ENCODE data around the gene URI1.
"Not testable (repeated sequence)": the region's sequence is repeated elsewhere in the genome, so short reads cannot be mapped to it uniquely, and the experiment has no call there.

URI1 gene

GRCh38 chr19:30028118-30028991 is 86.3 kb downstream of the URI1 start:
- no peak for DNase-seq

- DNase-seq: no peak
Observed at GRCh38 chr19:30028992-30029343, 86.9 kb downstream of the URI1 start.

DNA sequence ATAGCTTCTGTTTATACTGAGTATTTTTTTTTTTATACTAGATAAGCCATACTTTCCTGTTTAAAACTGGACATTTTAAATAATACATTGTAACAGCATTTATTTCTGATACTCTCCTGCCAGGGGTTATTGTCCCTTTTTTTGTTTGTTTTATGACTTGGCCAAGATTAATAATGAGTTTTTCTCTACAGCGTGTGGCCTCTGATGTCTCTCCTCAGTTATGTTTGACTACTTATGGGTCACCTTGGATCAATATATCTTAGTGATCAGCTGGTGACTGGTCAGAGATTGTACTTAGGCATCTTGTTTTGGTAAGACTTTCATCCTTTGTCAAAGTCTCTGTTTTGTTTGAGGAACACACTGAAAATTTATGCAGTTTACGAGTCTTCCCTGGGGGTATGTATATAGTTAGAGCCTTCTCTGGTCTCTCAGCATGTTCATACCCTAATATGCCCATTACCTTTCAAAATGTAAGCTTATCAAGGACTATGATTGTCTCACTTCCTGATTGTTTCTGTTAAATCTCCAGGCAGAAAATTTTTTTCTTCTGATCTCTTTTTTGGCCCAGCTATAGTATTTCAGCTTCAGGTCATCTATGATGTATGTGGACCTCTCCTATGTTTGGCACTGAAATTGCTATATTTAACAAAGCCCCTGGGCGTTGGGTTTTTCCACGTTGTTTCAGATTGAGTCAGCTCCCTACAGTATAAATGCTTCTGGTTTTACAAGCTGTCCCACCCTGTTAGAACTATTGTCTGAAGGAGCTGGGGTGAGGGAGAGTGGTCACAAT is 87.9 kb downstream of the URI1 start:
- no peak for DNase-seq

- DNase-seq: no peak
Observed at GRCh38 chr19:30034321-30034720, 92.3 kb downstream of the URI1 start.

- DNase-seq: no peak
Observed at GRCh38 chr19:30036154-30037129, 94.4 kb downstream of the URI1 start.

DNA sequence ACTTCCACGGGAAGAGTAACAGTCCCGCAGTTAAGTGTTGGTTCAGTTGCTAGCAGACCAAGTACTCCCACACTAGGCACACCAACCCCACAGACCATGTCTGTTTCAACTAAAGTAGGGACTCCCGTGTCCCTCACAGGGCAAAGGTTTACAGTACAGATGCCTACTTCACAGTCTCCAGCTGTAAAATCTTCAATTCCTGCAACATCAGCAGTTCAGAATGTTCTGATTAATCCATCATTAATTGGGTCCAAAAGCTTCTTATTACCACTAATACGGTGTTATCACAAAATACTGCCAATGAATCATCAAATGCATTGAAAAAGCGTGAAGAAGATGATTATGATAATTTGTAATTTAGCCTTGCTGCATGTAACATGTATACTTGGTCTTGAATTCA is 95.8 kb downstream of the URI1 start:
- DNase-seq: no peak

GRCh38 chr19:30041931-30042330 is 99.9 kb downstream of the URI1 start:
- not testable (repeated sequence) for DNase-seq

- DNase-seq: not testable (repeated sequence)
Observed at GRCh38 chr19:30043008-30043407, 101.0 kb downstream of the URI1 start.

DNA sequence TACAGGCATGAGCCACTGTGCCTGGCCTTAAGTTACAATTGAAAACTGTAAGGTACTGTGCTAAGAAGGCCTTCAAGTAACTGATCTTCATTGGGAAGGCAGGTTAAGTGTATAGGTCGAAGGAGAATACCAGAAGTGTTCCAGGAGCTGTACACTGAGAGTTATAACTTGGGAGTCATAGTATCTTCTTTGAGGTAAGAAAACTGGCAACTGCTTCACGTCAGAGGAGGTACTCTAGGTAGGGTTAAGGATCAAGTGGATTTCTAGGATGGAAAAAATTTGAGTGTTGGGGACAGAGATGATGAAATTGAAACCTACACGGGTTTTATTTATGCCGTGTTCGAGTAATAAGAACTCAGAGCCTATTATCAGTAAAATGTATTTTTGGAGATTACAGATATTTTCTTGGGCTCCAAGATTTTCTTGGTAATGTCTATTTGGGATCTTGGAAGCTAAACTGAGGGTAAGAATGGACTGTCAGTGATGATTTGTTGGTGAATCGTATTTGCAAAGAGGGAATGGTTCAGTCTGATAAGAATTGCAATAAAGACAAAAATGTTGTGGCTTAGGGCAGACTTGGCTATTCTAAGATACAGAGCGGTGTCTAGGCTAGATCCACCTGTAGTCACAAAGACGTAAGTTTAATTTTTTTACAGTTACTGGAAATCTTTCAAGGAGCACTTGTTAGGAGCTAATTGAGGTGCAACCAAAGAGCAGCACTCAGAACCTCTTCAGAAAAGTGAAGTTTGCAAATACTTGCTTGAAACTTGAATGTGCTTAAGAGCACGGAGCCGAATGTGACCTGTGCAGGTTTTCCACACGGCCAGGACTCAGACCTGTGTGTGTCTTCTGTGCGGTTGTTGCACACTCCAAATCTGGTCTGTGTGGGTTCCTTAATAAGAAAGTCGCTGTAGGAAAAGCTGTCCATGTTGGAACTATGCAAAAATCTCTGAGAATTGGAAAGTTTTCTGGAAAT is 102.5 kb downstream of the URI1 start:
- DNase-seq: no peak

DNA sequence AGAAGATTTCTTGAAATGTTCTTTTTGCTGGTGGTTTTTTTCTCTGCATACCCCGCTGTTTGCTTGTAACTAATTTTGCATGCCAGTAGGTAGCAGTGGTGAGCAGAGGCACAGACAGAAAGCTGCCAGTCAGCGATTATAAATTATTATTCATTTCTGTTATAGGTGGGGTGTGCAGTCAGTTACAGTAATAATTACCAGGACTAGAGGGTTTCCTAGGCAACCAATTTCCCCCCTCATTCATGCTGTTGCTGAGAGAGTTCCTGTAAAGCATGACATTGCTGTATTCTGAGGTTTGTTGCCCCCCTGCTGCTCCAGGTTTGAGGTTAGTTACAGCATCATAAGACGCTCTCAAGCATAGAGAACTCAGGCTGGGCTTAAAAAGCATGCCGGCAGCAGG is 104.5 kb downstream of the URI1 start:
- no peak for DNase-seq

DNA sequence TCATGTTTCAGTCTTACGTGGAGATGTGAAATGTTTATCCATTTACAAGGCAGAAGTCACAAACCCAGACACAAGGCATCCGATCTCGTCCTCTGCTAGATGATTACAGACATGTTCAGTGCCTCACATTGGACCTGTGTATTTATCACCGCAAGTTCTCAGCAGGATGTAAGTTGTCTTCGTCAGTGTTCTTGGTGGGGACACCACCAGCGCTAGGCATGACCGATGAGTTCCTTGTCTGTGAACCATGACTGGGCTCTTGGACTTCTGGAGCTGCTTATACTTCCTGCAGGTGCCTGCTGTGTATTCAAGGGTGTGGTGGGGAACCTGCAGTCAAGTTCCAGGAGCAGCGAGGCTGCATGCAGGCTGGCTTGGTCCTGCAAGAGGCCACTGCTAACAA is 105.4 kb downstream of the URI1 start:
- DNase-seq: no peak

DNA sequence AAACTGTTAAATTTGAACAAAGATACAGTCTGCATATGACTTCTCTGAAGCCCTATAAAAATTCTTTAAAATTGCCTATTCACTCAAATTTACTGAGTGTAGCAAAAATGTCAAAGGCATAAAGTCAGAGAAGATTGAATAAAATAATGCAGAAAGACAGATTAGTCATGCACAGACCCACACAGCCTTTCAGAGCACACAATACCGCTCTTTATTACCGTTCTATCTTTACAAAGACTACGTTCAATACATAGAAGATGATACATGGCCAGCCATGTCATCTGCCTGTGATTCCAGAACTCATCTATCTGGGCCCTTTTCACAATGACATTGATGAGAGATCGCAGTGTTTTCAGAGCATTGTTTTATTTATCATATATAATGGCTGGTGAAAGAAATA is 107.2 kb downstream of the URI1 start:
- DNase-seq: no peak

DNA sequence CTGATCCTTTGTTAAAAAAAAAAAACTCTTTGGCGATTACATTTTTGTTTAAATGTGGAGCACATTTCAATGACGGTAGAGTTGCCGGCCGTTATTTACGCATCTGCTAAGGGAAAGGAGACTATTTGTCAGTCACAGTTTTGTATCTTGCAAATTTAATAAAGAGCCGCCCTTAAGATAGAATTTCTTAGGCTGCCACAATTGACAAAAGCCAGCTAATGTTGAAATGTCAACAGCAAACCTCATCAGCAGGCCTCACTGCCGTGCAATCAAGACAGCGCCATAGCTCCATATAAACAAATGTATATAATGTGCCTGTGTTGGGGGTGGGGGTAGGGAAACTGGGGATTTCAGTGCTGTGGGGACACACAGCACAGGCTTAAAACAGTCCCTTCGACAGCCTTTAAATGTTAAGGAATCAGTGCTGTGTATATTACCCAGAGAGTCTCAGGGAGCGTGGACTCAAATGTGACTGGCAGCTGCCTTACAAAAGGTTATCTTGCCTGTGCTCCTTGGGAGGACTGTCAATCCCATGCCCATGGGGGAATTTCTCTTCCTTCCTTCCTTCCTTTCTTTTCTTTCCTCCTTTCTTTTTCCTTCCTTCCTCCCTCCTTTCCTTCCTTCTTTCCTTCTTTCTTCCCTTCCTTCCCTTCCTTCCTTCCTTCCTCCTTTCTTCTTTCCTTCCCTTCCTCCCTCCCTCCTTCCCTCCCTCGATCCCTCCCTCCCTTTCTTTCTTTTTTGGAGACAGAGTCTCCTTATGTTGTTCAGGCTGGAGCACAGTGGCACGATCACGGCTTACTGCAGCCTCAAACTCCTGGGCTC is 108.0 kb downstream of the URI1 start:
- DNase-seq: no peak

DNA sequence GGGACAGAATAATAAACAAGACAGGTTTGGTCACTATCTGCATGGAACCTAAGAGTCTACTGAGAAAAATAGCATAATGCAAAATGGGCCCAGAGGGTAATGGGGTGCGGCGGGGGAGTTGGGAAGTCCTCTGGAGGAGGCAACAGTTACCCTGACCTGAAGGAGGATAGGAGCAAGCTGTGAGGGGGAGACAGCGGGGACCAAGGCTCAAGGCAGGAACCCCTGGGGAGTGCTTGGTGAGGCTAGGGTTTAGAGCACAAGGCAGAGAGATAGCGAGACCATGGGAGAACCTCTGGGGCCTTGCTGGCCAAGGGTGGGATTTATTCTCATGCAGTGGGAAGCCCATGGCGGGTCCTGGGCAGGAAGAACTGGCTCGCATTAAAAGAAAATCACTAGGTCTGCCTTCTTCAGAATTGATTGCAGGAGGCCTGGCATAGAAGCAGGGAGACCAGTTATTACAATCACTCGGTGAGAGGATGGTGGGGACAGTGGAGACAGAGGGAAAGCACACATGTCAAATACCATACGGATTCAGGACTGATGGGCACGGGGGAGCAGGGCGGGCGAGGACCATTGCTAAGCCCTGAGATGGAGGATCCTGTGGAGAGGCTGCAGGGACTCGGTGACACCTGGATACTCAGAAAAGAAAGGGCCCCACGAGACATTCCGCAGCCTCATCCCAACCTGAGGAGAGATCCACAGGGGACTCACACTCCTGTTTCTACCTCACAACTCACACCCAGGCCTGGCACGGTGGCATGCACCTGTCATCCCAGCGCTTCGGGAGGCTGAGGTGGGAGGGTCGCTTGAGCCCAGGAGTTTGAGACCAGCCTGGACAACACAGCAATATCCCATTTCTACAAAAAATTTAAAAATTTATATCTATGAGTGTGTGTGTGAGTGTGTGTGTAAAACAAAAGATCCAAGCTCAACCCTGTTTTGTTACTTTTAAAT is 110.4 kb downstream of the URI1 start:
- DNase-seq: no peak

- no peak for DNase-seq
Observed at GRCh38 chr19:30053558-30053957, 111.5 kb downstream of the URI1 start.

DNA sequence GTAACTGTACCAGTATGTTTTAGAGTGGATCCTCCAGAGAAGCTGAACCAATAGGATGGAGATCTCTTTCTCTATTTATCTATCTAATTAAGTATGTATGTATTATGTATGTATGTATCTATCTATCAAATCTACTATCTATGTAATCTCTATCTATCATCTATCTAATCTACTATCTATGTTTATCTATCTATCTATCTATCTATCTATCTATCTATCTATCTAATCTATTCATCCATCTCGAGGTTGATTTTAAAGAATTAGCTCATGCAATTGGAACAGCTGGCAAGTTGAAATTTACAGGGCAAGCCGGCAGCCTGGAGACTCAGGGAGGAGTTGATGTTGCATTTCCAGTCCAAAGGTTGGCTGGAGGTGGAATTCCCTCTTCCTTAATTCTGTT is 112.2 kb downstream of the URI1 start:
- DNase-seq: no peak

- no peak for DNase-seq
Observed at GRCh38 chr19:30056580-30056979, 114.5 kb downstream of the URI1 start.

- DNase-seq: no peak
Observed at GRCh38 chr19:30059741-30060457, 117.9 kb downstream of the URI1 start.

All from RPMI8226 (cell line).